OCI-LY7 (cell line): ENCODE data around the gene ZNF775. TPM values are rescaled to one million over a fixed set of nuclear protein-coding genes. Genes with fewer than 3 reads are reported as not detected.

Experiments
- BruUV-seq: library from RNA; stranded (reverse); fragments of 400-500 nt; replicated peaks from 2 replicates; lab custom pipeline; 2021; lab: Mats Ljungman, UMichigan
- CTCF ChIA-PET: fragments of 300-600 bp; sonication (Branson Sonifier 250); formaldehyde crosslinking; loops from one replicate; lab custom pipeline; 2022; ENCODE audit warnings: antibody characterized with exemption; ENCODE audit not compliant: unreplicated experiment; lab: Charles Lee
- POLR2A ChIA-PET: fragments of 300-600 bp; sonication (Branson Sonifier 250); formaldehyde crosslinking; loops from one replicate; lab custom pipeline; 2022; ENCODE audit warnings: antibody characterized with exemption; lab: Charles Lee
- DNase-seq: peaks from one replicate; pipeline ENCODE4 v3.0.0-alpha.2; 2015; ENCODE audit warnings: low spot score
- H2AFZ ChIP-seq: fragments of 200-600 bp; sonication (generic), shearing (Covaris generic); 2 replicates; pipeline ENCODE4 v1.6.1; 2014; ENCODE audit warnings: mild to moderate bottlenecking, antibody characterized with exemption, low read length, moderate library complexity
- H3K27ac ChIP-seq: fragments of 200-600 bp; sonication (generic); 2 replicates; pipeline ENCODE4 v1.5.1; 2014; ENCODE audit warnings: mixed run types, low read depth, mild to moderate bottlenecking, moderate library complexity, low read length, inconsistent platforms; ENCODE audit not compliant: poor library complexity, severe bottlenecking
- H3K36me3 ChIP-seq: fragments of 200-600 bp; sonication (generic); 2 replicates; pipeline ENCODE4 v1.6.1; 2014; ENCODE audit warnings: mild to moderate bottlenecking, antibody characterized with exemption, low read length, moderate library complexity, mixed read lengths; ENCODE audit not compliant: insufficient read depth
- H3K4me1 ChIP-seq: fragments of 200-600 bp; sonication (generic); 2 replicates; pipeline ENCODE4 v1.5.1; 2014; ENCODE audit warnings: mild to moderate bottlenecking, low read length; ENCODE audit not compliant: insufficient read depth, poor library complexity, severe bottlenecking
- H3K4me2 ChIP-seq: fragments of 200-600 bp; sonication (generic); 2 replicates; pipeline ENCODE4 v1.6.1; 2014; ENCODE audit warnings: mild to moderate bottlenecking, low read length
- H3K4me3 ChIP-seq: fragments of 200-600 bp; sonication (generic); 2 replicates; pipeline ENCODE4 v1.5.1; 2014; ENCODE audit warnings: mild to moderate bottlenecking, low read depth, low read length; ENCODE audit not compliant: poor library complexity, severe bottlenecking
- H3K79me2 ChIP-seq: fragments of 200-600 bp; sonication (generic); 2 replicates; pipeline ENCODE4 v1.6.1; 2016; ENCODE audit warnings: low read depth, mild to moderate bottlenecking, low read length, moderate library complexity, mixed read lengths; ENCODE audit not compliant: insufficient read depth
- H3K9me2 ChIP-seq: fragments of 200-600 bp; sonication (generic); 2 replicates; pipeline ENCODE4 v1.6.1; 2016; ENCODE audit warnings: mild to moderate bottlenecking, low read length, mixed read lengths; ENCODE audit not compliant: insufficient read depth
- H3K9me3 ChIP-seq: fragments of 200-600 bp; sonication (generic); 2 replicates; pipeline ENCODE4 v1.6.1; 2014; ENCODE audit warnings: mild to moderate bottlenecking, mixed run types, low read length, mixed read lengths
- H4K20me1 ChIP-seq: fragments of 200-600 bp; sonication (generic); 2 replicates; pipeline ENCODE4 v1.6.1; 2014; ENCODE audit warnings: mild to moderate bottlenecking, antibody characterized with exemption, low read length, moderate library complexity, mixed read lengths; ENCODE audit not compliant: insufficient read depth
- EZH2phosphoT487 ChIP-seq: fragments of 200-600 bp; sonication (generic); IDR thresholded peaks from 2 replicates; pipeline ENCODE4 v1.6.1; 2018; ENCODE audit warnings: low read depth, borderline replicate concordance, mild to moderate bottlenecking, mixed run types, antibody characterized with exemption, low read length, moderate library complexity, mixed read lengths
- intact Hi-C: fragments of 100-400 bp; cut with micrococcal nuclease; formaldehyde crosslinking; loops from one replicate; pipeline ENCODE4 v1.10.0; 2022; ENCODE audit not compliant: unreplicated experiment
- total RNA-seq, 2 experiments: library from RNA; depleted of rRNA in 1 of 2; stranded (reverse); fragments of >200 nt in 1 of 2; shearing (Covaris generic) in 1 of 2; gene quantifications; 2 replicates each; pipeline ENCODE4 v1.2.3, GENCODE V29; 2014 to 2022
- TF ChIP-seq, protein P1 (sequence below): fragments of 200-600 bp; sonication (generic); conservative IDR thresholded peaks from 2 replicates; pipeline ENCODE4 v1.5.1; 2014; ENCODE audit warnings: mild to moderate bottlenecking, antibody characterized with exemption, low read length, moderate library complexity, mixed read lengths

The ZNF775 gene
- total RNA-seq, 2 experiments from 2014 or later: 4.7 to 6.5 TPM

DNA sequence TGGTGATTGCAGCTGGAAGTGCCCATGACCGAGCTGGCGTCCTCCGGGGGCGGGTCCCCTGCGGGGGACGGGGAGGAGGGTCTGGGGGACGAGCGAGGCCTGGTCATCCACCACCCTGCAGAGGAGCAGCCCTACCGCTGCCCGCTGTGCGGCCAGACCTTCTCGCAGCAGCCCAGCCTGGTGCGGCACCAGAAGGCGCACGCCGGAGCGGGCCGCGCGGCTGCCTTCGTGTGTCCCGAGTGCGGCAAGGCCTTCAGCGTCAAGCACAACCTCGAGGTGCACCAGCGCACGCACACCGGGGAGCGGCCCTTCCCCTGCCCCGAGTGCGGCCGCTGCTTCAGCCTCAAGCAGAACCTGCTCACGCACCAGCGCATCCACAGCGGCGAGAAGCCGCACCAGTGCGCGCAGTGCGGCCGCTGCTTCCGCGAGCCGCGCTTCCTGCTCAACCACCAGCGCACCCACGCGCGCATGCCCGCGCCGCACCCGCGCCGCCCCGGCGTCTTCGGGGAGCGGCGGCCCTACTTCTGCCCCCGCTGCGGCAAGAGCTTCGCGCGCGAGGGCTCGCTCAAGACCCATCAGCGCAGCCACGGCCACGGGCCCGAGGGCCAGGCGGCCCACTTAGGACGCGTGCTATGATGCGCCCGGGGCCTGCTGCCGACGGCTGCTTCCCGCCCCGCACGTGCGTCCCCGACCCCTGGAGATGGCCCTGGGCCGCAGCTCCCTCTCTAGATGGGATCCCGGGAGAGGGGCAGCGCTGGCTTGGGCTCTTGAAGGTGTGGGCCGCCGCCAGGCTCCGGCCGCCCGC, 28.7 kb downstream of the ZNF775 start:
- POLR2A ChIA-PET: interaction anchor here (1.0 to 2.7 kb wide), 7 partner anchors 27 to 53 kb away, joined by 4 to 11 read pairs (median 9); no protein-coding TSS in a partner anchor
- peaks cover 40% of the 10 kb centered on the region for H3K4me1 ChIP-seq
- no peaks in the 10 kb centered on the region; the same call in 1 of the 2 replicates for H3K79me2 ChIP-seq
- H3K9me2 ChIP-seq: no peaks in the 10 kb centered on the region
- peak overlapping the region; percentile 89 for H3K27ac ChIP-seq
- no peaks in the 10 kb centered on the region for H4K20me1 ChIP-seq
- no peak overlapping the region for H2AFZ ChIP-seq
- peak overlapping the region; percentile 96 for H3K4me2 ChIP-seq
- DNase-seq: no peak
- TF ChIP-seq, protein P1, sequence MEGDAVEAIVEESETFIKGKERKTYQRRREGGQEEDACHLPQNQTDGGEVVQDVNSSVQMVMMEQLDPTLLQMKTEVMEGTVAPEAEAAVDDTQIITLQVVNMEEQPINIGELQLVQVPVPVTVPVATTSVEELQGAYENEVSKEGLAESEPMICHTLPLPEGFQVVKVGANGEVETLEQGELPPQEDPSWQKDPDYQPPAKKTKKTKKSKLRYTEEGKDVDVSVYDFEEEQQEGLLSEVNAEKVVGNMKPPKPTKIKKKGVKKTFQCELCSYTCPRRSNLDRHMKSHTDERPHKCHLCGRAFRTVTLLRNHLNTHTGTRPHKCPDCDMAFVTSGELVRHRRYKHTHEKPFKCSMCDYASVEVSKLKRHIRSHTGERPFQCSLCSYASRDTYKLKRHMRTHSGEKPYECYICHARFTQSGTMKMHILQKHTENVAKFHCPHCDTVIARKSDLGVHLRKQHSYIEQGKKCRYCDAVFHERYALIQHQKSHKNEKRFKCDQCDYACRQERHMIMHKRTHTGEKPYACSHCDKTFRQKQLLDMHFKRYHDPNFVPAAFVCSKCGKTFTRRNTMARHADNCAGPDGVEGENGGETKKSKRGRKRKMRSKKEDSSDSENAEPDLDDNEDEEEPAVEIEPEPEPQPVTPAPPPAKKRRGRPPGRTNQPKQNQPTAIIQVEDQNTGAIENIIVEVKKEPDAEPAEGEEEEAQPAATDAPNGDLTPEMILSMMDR: no peak
- TF ChIP-seq EZH2phosphoT487: no peak
- no peaks in the 10 kb centered on the region for H3K9me3 ChIP-seq
- intact Hi-C loops: loop anchor here (2.0 kb wide), 1 partner anchor 39 kb away; the partner anchor contains the start of gene REPIN1
- peaks cover 10% of the 10 kb centered on the region for H3K36me3 ChIP-seq
- peak overlapping the region; percentile 80 for H3K4me3 ChIP-seq
- BruUV-seq: no TSS peak
- CTCF ChIA-PET: interaction anchor here (0.6 kb wide), 1 partner anchor 703 kb away, joined by 4 read pairs; no protein-coding TSS in a partner anchor

DNA sequence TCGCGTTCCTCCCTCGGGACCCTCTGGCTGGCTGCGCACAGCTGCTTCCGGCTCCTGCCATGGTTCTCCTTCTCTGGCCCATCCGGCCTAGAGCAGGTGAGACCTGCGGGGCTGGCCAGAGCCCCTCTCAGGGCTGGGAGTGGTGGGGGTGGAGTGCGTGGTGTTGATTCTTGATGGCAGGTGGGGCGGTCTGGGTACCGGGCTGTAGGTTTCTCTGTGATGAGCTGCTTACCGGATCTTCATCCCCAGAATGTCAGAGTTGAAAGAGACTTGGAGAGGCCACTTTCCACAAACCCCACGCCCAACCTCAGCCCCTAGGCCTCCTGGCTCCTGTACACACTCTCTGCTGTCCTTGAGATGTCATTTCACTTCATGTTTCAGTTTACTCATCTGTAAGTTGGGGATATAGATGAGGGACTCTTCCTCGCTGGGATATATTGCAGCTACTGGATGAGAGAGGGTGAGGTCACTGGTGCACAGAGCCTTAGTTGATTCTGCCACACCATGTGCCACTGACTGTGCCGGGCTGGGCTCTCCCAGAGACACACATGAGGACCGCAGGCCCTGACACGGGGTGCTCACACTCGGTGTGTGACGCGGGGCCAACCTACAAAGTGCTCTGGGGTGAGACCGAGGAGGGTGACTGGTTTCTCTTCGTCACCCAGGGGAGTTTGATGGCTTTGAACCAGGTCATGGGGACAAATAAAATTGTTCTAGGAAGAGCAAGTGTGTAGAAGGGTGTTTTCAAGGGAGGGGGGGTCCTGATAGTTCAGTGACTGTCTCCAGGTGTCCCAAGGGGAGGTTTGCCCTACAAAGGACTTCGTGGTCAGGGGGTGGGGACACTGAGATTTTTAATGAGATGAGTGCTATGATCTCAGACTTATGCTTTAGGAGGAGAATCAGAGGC, 29.5 kb downstream of the ZNF775 start:
- Histone ChIP-seq H3K9me2 (no peaks in the 10 kb centered on the region), H2AFZ (no peak overlapping the region), H3K79me2 (no peaks in the 10 kb centered on the region; the same call in 1 of the 2 replicates), H3K4me2 (no peak overlapping the region; the same call in 1 of the 2 replicates), H3K36me3 (peaks cover 10% of the 10 kb centered on the region), H3K4me3 (no peak overlapping the region), H3K4me1 (peaks cover 39% of the 10 kb centered on the region), H3K9me3 (no peaks in the 10 kb centered on the region), H4K20me1 (no peaks in the 10 kb centered on the region), H3K27ac (peak overlapping the region; percentile 37)
- no TSS peak for BruUV-seq
- intact Hi-C loops: no loop called here
- ChIA-PET POLR2A (interaction anchor here (0.6 kb wide), 1 partner anchor 379 kb away, joined by 3 read pairs; no protein-coding TSS in a partner anchor), CTCF (no interaction called here)
- TF ChIP-seq EZH2phosphoT487: no peak
- TF ChIP-seq, protein P1: no peak
- no peak for DNase-seq
